Right lobe of liver (tissue), 6 donors: Measurements from ENCODE around the gene CZIB. TPM values are rescaled to one million over a fixed set of nuclear protein-coding genes. Genes with fewer than 3 reads are reported as not detected.

ENCODE experiments used
- ATAC-seq, 4 donors: fragments of 200-7000 bp; cut with Tn5 transposase; one replicate each; pipeline ENCODE4 v1.9.1; 2020; ENCODE audit warnings: mild to moderate bottlenecking in 4 of 4, moderate library complexity in 4 of 4
- DNase-seq, 3 donors: peaks; one replicate each; pipeline ENCODE4 v3.0.0-alpha.2; 2020
- H3K27ac ChIP-seq, 3 donors: fragments of 200-600 bp; one replicate each; pipeline ENCODE4 v1.8.0; 2022
- H3K27me3 ChIP-seq, 2 donors: fragments of 200-600 bp; one replicate each; pipeline ENCODE4 v1.8.0; 2022
- H3K36me3 ChIP-seq, 4 donors: fragments of 200-600 bp; sonication (generic) in 1 of 4; one replicate each; pipeline versions ENCODE4 v1.5.1 to v1.8.0; 2017 to 2022; ENCODE audit warnings: control low read depth in 1 of 4
- H3K4me1 ChIP-seq, 4 donors: fragments of 200-600 bp; sonication (generic) in 1 of 4; one replicate each; pipeline versions ENCODE4 v1.5.1 to v1.8.0; 2017 to 2022; ENCODE audit warnings: control low read depth in 1 of 4
- H3K4me3 ChIP-seq, 3 donors: fragments of 200-600 bp; one replicate each; pipeline ENCODE4 v1.8.0; 2022
- H3K9me3 ChIP-seq, 4 donors: fragments of 200-600 bp; sonication (generic) in 1 of 4; one replicate each; pipeline versions ENCODE4 v1.5.1 to v1.8.0; 2017 to 2022; ENCODE audit warnings: control low read depth in 1 of 4
- CTCF ChIP-seq, 4 donors: fragments of 200-600 bp in 3 of 4; fragments of 450-650 bp in 1 of 4; IDR thresholded peaks; one replicate each; pipeline versions ENCODE4 v1.5.1 to v1.8.0; 2016 to 2022; ENCODE audit warnings: antibody characterized with exemption in 4 of 4, mild to moderate bottlenecking in 2 of 4
- POLR2A ChIP-seq: fragments of 450-650 bp; IDR thresholded peaks from one replicate; pipeline ENCODE4 v1.6.1; 2017; ENCODE audit warnings: antibody characterized with exemption, mild to moderate bottlenecking
- WGBS: methylation state at CpG from one replicate; pipeline ENCODE4 v1.1.6; 2018; ENCODE audit warnings: low coverage, low lambda C conversion rate; ENCODE audit not compliant: insufficient coverage; ENCODE audit errors: missing lambda C conversion rate; 5-methylcytosine and 5-hydroxymethylcytosine counted together
- intact Hi-C, 2 donors: fragments of 100-400 bp; cut with DNase I; formaldehyde crosslinking; loops; one replicate each; pipeline versions ENCODE4 v1.11.2 to v1.14.1; 2022
- long read RNA-seq: library from polyadenylated mRNA; unstranded; transcript quantifications from one replicate; pipeline ENCODE4 v2.0.0, GENCODE V29; 2019
- total RNA-seq, 6 experiments: library from RNA; depleted of rRNA in 2 of 6; stranded (reverse); fragments of >200 nt in 2 of 6; fragmentation: NEBNext Ultra II Directional in 3 of 6; extraction: Animal tissue kit (Norgen Biotek cat#: 25700) in 3 of 6; gene quantifications; one replicate each; pipeline versions ENCODE4 v1.1.0 to v1.2.4, GENCODE V29; 2016 to 2023
- donor health status: DM: no; HTN: yes; CAD: no.
- donor health status: DM: no; HTN: no; CAD: no.
- donor health status: DM: no; HTN: no; CAD: no.
- donor health status: DM: no; HTN: yes; CAD: no.
- donor health status: DM: no; HTN: yes; CAD: no.

Gene CZIB
- total RNA-seq = 10 to 100 TPM; 20.6 to 28.8 (median 24.2) TPM
- long read RNA-seq, transcript C1orf123-201 (8 exons, 1,085 nt) = major isoform, 8 of 11 reads
- long read RNA-seq, partial matches to known transcripts = 0 of 11 reads
- long read RNA-seq, other reads (novel, unspliced or antisense) = 0 of 11 reads

- ATAC-seq = peak; percentile 92 to 95 (median 94)
- TF ChIP-seq CTCF (IDR thresholded peaks at IDR 0.05) = no peak
- TF ChIP-seq POLR2A = peak; percentile 98
- H3K27ac ChIP-seq = peak within 1 kb of the TSS; percentile 93 to 97 (median 96)
- peaks cover 0 to 11% (median 2%) of the 10 kb centered on the region in 4 donors for H3K4me1 ChIP-seq
- H3K4me3 ChIP-seq = peak within 1 kb of the TSS; percentile 84 to 97 (median 92)
- peaks cover 0 to 12% (median 0%) of the 10 kb centered on the region in 4 donors for H3K36me3 ChIP-seq
- intact Hi-C loops = no loop called here
- WGBS = 0% methylated on average over 24 of the region's 61 CpGs
- no peaks in the 10 kb centered on the region for H3K9me3 ChIP-seq
- no peaks in the 10 kb centered on the region for H3K27me3 ChIP-seq
- peak; percentile 95 to 96 (median 96) for DNase-seq
Observed at GRCh38 chr1:53220171-53220961, at the start of gene CZIB. Gene CZIB, minus strand, starts transcription at chr1:53220634. Its CDS starts 59 bp downstream, at chr1:53220575.

DNA sequence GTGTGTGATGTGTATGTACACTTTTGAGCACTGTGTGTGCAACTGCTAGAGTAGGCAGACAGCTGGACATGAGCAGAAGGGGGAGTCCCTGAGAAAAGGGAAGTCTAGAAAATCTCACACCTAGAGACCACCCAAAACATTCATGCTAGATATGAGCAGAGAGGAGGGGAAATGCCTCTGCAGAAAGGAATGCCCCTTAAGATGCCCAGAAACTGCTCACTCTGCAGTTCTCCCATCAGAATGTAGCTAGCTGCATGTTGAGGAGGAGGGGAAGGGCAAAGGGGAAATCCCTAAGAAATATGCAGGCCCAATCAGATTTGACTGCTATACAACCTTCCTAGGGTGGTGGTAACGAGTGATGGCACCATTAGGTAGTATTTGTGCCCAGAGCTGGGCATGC is 49.7 kb upstream of the CZIB start:
- no peak overlapping the region for H3K27ac ChIP-seq
- H3K27me3 ChIP-seq = no peaks in the 10 kb centered on the region
- no peaks in the 10 kb centered on the region for H3K9me3 ChIP-seq
- H3K4me3 ChIP-seq = no peak overlapping the region
- H3K4me1 ChIP-seq = no peaks in the 10 kb centered on the region
- no peak for TF ChIP-seq CTCF (IDR thresholded peaks at IDR 0.05)
- no peak for TF ChIP-seq POLR2A
- no peaks in the 10 kb centered on the region for H3K36me3 ChIP-seq
- no peak for ATAC-seq
- intact Hi-C loops = no loop called here
- WGBS = 63% methylated on average over 1 of the region's 1 CpG
- no peak for DNase-seq

GRCh38 chr1:53267761-53268160 is 47.3 kb upstream of the CZIB start:
- no peaks in the 10 kb centered on the region for H3K4me1 ChIP-seq
- H3K36me3 ChIP-seq = no peaks in the 10 kb centered on the region
- H3K4me3 ChIP-seq = no peak overlapping the region
- ATAC-seq (no peak), DNase-seq (no peak)
- H3K27ac ChIP-seq = no peak overlapping the region
- no peaks in the 10 kb centered on the region for H3K9me3 ChIP-seq
- TF ChIP-seq POLR2A (no peak), CTCF (IDR thresholded peaks at IDR 0.05) (no peak)
- intact Hi-C loops = no loop called here
- no peaks in the 10 kb centered on the region for H3K27me3 ChIP-seq

DNA sequence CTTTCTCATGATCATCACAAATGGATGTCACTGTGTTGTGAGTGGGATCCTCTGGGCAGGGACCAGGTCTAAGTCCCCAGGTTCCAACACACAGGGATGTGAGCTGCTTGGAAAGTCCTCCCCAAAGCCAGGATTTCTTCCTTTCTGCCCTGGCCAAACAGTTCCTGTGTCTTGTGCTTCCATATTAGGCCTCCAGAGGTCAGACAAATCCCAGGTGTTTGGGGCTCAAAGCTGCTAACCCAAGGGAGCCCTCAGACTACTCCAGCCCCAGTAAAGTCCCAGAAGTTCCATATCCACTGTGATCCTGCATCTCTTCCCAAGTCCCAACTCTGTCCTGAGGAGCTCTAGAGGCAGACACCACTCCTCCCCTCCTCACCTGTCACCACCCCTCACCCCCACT is 45.6 kb upstream of the CZIB start:
- Histone ChIP-seq H3K36me3 (no peaks in the 10 kb centered on the region), H3K27ac (no peak overlapping the region), H3K4me1 (no peaks in the 10 kb centered on the region), H3K27me3 (no peaks in the 10 kb centered on the region), H3K9me3 (no peaks in the 10 kb centered on the region), H3K4me3 (no peak overlapping the region)
- ATAC-seq (peak in 2 of 4 donors; percentile 24 to 35), DNase-seq (no peak)
- no peak for TF ChIP-seq POLR2A
- peak in 3 of 4 donors; percentile 7 to 29 (median 11) for TF ChIP-seq CTCF (IDR thresholded peaks at IDR 0.05)
- intact Hi-C loops = no loop called here
